HG03135 (cell line): ENCODE results near the gene ARMC10.
"Not testable (repeated sequence)": the region's sequence is repeated elsewhere in the genome, so short reads cannot be mapped to it uniquely, and the experiment has no call there.

Source experiments
- ATAC-seq: cut with Tn5 transposase; IDR thresholded peaks from one replicate; pipeline ENCODE4 v1.9.1; 2021; ENCODE audit warnings: mild to moderate bottlenecking, moderate library complexity; ENCODE audit not compliant: unreplicated experiment

Gene ARMC10

GRCh38 chr7:103077318-103077717 is 2.4 kb downstream of the ARMC10 start:
- ATAC-seq, result no peak

DNA sequence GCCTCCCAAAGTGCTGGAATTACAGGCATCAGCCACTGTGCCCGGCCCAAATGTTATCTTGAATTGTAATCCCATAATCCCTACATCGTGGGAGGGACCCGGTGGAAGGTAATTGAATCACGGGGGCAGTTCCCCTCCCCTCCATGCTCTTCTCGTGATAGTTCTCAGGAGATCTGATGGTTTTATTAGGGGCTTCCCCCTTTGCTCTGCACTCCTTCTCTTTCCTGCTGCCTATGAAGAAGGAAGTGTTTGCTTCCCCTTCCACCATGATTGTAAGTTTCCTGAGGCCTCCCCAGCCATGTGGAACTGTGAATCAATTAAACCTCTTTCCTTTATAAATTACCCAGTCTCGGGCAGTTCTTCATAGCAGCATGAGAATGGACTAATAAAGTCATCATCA is 3.3 kb downstream of the ARMC10 start:
- ATAC-seq, result not testable (repeated sequence)

DNA sequence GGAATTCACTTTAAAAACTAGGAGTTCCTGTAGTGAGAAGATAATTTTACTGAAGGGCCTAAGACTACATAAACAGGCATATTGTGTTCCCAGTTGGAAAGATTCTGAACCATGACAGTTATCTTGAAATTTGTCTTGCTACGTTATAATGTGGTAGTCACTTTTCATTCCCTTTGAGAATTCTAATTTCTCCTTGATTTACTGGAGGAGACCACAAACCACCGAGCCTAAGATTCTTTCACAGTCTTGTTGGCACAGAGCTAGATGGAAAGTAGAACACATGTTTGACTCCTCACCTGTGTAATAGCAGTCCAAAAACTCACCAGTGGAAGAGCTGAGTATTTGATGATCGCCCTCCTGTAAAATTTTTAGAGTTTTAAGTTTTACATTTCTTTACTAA is 4.9 kb downstream of the ARMC10 start:
- no peak for ATAC-seq

- no peak for ATAC-seq
Measured at GRCh38 chr7:103080923-103081322, 6.0 kb downstream of the ARMC10 start.

- ATAC-seq, result no peak
Measured at GRCh38 chr7:103082497-103082896, 7.6 kb downstream of the ARMC10 start.

DNA sequence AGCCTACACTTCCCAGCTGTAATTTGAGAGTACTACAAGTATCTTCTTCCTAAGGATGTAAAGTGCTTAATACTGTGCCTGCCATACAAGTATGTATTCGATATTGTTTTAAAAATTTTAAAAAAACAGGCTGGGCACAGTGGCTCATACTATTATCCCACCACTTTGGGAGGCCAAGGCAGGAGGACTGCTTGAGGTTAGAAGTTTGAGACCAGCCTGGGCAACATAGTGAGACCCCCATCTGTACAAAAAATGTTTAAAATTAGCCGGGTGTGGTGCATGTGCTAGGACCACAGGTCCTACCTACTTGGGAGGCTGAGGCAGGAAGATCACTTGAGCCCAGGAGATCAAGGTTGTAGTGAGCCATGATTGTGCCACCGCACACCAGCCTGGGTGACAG is 8.3 kb downstream of the ARMC10 start:
- ATAC-seq, result no peak

DNA sequence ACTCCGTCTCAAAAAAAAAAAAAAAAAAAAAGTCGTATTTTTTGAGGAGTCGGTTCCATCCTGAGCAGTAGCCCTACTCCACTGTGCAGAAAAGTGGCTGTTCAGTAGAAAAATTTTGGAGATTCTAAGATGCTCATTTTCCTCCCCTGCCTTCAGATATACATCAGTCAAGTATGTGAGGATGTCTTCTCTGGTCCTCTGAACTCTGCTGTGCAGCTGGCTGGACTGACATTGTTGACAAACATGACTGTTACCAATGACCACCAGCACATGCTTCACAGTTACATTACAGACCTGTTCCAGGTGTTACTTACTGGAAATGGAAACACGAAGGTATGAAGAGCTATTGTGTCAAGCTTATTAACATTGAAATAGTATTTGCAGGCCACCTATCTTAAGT is 17.4 kb downstream of the ARMC10 start:
- not testable (repeated sequence) for ATAC-seq

DNA sequence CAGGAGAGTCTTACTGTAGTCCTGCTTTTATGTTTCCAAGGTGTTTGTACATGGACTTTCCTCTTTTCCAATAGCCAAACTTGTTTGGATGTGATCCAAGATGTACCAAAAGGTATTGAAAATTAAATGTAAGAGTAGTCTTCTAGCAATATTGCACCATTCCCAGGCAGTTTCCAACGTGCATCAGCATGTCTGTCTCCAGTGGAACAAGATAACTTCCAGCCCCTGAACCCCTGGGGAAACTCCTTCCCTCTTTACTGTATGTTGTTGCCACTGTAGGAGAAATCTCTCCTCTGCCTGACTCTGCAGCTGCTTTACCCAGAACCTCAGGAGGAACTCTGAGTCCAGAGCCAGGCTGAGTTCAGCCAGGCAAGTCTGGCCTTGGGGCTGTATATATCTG is 18.5 kb downstream of the ARMC10 start:
- ATAC-seq, result no peak

DNA sequence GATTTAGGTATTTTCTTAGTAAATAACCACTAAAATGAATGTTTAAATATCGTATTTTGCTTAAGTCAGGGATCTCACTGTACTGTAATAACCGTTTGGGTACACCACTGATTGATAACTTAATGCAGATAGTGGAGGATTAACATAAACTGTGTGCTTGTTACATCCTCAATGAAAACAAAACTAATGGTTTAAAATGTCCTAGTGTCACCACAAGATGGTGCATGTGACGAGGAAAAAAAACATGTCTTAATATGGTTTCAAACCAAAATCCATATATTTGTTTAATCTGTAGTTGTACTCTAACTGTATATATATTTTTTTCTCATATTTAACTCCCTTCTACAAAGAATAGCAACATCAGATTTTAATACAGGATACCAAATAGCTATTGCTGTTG is 19.2 kb downstream of the ARMC10 start:
- no peak for ATAC-seq

- ATAC-seq, result not testable (repeated sequence)
Measured at GRCh38 chr7:103095558-103095957, 20.6 kb downstream of the ARMC10 start.

GRCh38 chr7:103097041-103097440 is 22.1 kb downstream of the ARMC10 start:
- ATAC-seq, result no peak

GRCh38 chr7:103100348-103100747 is 25.4 kb downstream of the ARMC10 start:
- ATAC-seq, result no peak

DNA sequence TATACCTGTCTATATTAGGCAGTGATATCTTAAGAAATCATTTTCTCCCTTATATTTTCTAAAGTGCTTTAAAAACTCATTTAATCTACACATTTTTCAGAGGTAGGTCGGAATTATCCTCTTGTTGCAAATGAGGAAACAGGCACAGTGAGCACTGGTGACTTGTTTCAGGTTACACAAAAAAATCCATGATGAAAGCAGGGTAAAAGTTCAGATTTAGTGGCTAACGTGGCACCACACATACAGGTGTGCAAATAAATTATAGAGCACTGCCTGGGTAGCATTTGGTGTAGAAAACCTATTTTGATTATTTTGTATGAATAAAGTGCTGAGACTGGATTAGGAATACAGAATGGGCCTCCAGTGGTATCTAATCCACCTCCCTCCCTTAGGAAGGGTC is 26.6 kb downstream of the ARMC10 start:
- no peak for ATAC-seq

GRCh38 chr7:103106005-103106702 is 31.2 kb downstream of the ARMC10 start:
- no peak for ATAC-seq

DNA sequence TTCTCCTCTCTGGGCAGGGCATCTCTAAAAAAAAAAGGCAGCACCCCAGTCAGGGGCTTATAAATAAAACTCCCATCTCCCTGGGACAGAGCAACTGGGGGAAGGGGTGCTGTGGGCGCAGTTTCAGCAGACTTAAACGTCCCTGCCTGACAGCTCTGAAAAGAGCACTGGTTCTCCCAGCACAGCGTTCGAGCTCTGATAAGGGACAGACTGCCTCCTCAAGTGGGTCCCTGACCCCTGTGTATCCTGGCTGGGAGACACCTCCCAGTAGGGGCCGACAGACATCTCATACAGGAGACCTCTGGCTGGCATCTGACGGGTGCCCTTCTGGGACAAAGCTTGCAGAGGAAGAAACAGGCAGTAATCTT is 31.7 kb downstream of the ARMC10 start:
- not testable (repeated sequence) for ATAC-seq

DNA sequence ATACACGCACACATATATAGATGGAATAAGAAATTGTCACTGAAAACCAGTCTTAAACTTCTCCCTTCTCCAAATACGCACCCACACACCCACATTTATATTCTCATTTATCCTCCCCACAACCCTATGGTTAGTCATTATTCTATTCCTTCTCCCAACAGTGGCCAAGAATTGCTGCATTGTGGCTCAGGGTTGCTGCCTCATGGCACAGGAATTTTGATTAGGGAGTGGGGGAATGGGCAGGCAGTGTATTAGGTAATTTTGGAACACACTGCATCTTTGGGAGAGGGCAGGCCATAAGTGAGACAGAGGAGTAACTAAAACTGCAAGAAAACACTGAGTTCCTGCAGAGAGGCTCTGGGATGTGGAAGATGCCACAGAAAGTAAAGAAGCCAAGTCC is 38.2 kb downstream of the ARMC10 start:
- ATAC-seq, result no peak

DNA sequence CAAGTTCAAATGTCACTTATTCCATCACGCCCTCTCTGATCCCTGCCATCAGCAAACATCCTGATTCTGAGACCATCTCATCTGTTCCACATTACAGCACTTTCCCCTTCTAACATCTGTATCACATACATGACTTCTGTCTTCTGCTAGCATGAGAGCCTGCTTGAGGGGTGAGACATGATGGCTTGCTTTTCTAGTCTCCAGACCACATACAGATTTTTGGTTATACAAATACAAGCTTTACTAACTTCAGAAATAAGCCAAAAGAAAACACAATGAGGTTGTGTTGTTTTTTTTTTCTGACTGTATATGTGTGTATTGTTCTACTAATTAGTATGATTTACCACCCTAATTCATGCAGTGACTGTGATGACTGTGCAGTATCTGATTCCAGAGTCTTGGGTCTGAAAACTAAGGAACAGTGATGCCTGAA is 39.7 kb downstream of the ARMC10 start:
- no peak for ATAC-seq

- no peak for ATAC-seq
Measured at GRCh38 chr7:103115771-103116170, 40.8 kb downstream of the ARMC10 start.

DNA sequence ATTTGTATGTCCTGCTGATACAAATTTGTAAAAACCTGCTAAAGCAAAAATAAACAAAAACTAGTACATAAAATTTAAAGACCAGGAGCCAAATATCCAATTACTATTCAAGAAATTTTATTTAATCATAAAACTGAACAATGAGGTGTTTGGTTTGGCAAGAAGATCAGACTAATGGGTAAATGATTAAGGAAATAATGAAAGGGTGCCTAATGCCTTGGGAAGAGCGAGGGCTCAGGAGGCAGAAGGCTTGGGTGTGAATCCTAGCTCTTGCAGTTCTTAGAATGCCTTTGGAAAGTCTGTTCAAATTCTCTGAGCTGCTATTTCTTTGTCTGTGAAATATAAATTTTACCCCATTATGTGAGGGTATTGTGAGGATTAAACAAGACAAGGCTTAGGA is 41.6 kb downstream of the ARMC10 start:
- no peak for ATAC-seq

GRCh38 chr7:103116991-103117390 is 42.1 kb downstream of the ARMC10 start:
- ATAC-seq, result no peak

GRCh38 chr7:103117465-103117864 is 42.5 kb downstream of the ARMC10 start:
- no peak for ATAC-seq

- ATAC-seq, result no peak
Measured at GRCh38 chr7:103119791-103120291, 44.9 kb downstream of the ARMC10 start.

GRCh38 chr7:103120362-103120761 is 45.4 kb downstream of the ARMC10 start:
- ATAC-seq, result no peak
